SK-N-SH treated with all-trans-retinoic acid at 6 μM for 48 hours (cell line): ENCODE results near the gene PTPRD.

ENCODE experiments used
- ATAC-seq: fragments of 200-7000 bp; cut with Tn5 transposase; 3 replicates; pipeline ENCODE4 v1.9.1; 2020; ENCODE audit warnings: mild to moderate bottlenecking, moderate library complexity
- ARNTL ChIP-seq: fragments of 450-650 bp; formaldehyde crosslinking; IDR thresholded peaks from 2 replicates; pipeline ENCODE4 v1.5.0; 2020; ENCODE audit warnings: low read depth, mild to moderate bottlenecking, moderate library complexity, borderline replicate concordance
- BACH2 ChIP-seq: fragments of 250-450 bp; sonication (Bioruptor Pico); IDR thresholded peaks from 2 replicates; pipeline ENCODE4 v1.9.0; 2021; ENCODE audit warnings: mild to moderate bottlenecking, borderline replicate concordance
- CREB5 ChIP-seq: fragments of 250-450 bp; sonication (Bioruptor Pico); IDR thresholded peaks from 2 replicates; pipeline ENCODE4 v1.5.1; 2020; ENCODE audit warnings: low read depth, mild to moderate bottlenecking, moderate library complexity
- CSDC2 ChIP-seq: fragments of 250-450 bp; sonication (Bioruptor Pico); IDR thresholded peaks from 2 replicates; pipeline ENCODE4 v1.5.0; 2020; ENCODE audit warnings: mild to moderate bottlenecking, moderate library complexity
- ESRRG ChIP-seq: fragments of 250-450 bp; sonication (Bioruptor Pico); IDR thresholded peaks from 2 replicates; pipeline ENCODE4 v1.6.1; 2021; ENCODE audit warnings: mild to moderate bottlenecking
- GLIS3 ChIP-seq: fragments of 250-450 bp; sonication (Bioruptor Pico); IDR thresholded peaks from 2 replicates; pipeline ENCODE4 v1.5.0; 2020; ENCODE audit warnings: mild to moderate bottlenecking, moderate library complexity
- ISL1 ChIP-seq: fragments of 250-450 bp; sonication (Bioruptor Pico); IDR thresholded peaks from 2 replicates; pipeline ENCODE4 v2.1.2; 2022; ENCODE audit warnings: mild to moderate bottlenecking, moderate library complexity
- OSR1 ChIP-seq: fragments of 250-450 bp; sonication (Bioruptor Pico); IDR thresholded peaks from 2 replicates; pipeline ENCODE4 v1.8.0; 2022; ENCODE audit warnings: moderate library complexity, mild to moderate bottlenecking, inconsistent platforms
- PATZ1 ChIP-seq: fragments of 250-450 bp; sonication (Bioruptor Pico); IDR thresholded peaks from 2 replicates; pipeline ENCODE4 v1.8.0; 2020; ENCODE audit warnings: mild to moderate bottlenecking, moderate library complexity, borderline replicate concordance
- PPARA ChIP-seq: fragments of 250-450 bp; sonication (Bioruptor Pico); IDR thresholded peaks from 2 replicates; pipeline ENCODE4 v1.5.0; 2020; ENCODE audit warnings: mild to moderate bottlenecking, borderline replicate concordance
- RARB ChIP-seq: fragments of 250-450 bp; sonication (Bioruptor Pico); IDR thresholded peaks from 2 replicates; pipeline ENCODE4 v1.8.0; 2021; ENCODE audit warnings: mild to moderate bottlenecking, moderate library complexity
- TCF4 ChIP-seq: fragments of 250-450 bp; sonication (Bioruptor Pico); IDR thresholded peaks from 2 replicates; pipeline ENCODE4 v1.8.0; 2021; ENCODE audit warnings: mild to moderate bottlenecking, moderate library complexity, borderline replicate concordance
- TOX ChIP-seq: fragments of 250-450 bp; sonication (Bioruptor Pico); IDR thresholded peaks from 2 replicates; pipeline ENCODE4 v1.8.0; 2021; ENCODE audit warnings: mild to moderate bottlenecking, moderate library complexity, borderline replicate concordance
- TSHZ2 ChIP-seq: fragments of 250-450 bp; sonication (Bioruptor Pico); IDR thresholded peaks from 2 replicates; pipeline ENCODE4 v1.5.0; 2020; ENCODE audit warnings: mild to moderate bottlenecking, moderate library complexity
- ZC3H10 ChIP-seq: fragments of 250-450 bp; sonication (Bioruptor Pico); IDR thresholded peaks from 2 replicates; pipeline ENCODE4 v1.5.1; 2021; ENCODE audit warnings: mild to moderate bottlenecking, moderate library complexity
- ZFP3 ChIP-seq: fragments of 250-450 bp; sonication (Bioruptor Pico); IDR thresholded peaks from 2 replicates; pipeline ENCODE4 v1.5.0; 2020; ENCODE audit warnings: mild to moderate bottlenecking, moderate library complexity
- ZNF70 ChIP-seq: fragments of 450-650 bp; formaldehyde crosslinking; IDR thresholded peaks from 2 replicates; pipeline ENCODE4 v1.5.0; 2020; ENCODE audit warnings: mild to moderate bottlenecking, moderate library complexity
- ZNF8 ChIP-seq: fragments of 450-650 bp; formaldehyde crosslinking; IDR thresholded peaks from 2 replicates; pipeline ENCODE4 v1.5.0; 2020; ENCODE audit warnings: mild to moderate bottlenecking, moderate library complexity
- TF ChIP-seq, protein P1 (sequence below): fragments of 250-450 bp; sonication (Bioruptor Pico); IDR thresholded peaks from 2 replicates; pipeline ENCODE4 v1.8.0; 2021; ENCODE audit warnings: low read depth, mild to moderate bottlenecking, moderate library complexity, borderline replicate concordance
- TF ChIP-seq, protein P2 (sequence below): fragments of 250-450 bp; sonication (Bioruptor Pico); IDR thresholded peaks from 2 replicates; pipeline ENCODE4 v1.5.1; 2021; ENCODE audit warnings: mild to moderate bottlenecking, moderate library complexity

The PTPRD gene

GRCh38 chr9:8456344-8456743, 2156.5 kb downstream of the PTPRD start:
- TF ChIP-seq ZNF70 (no peak), ZFP3 (CRISPR knock-in tag) (no peak), CSDC2 (CRISPR knock-in tag) (no peak), TCF4 (no peak), TSHZ2 (CRISPR knock-in tag) (no peak), ZNF8 (CRISPR knock-in tag) (no peak), RARB (CRISPR knock-in tag) (no peak), ARNTL (CRISPR knock-in tag) (no peak), PPARA (CRISPR knock-in tag) (no peak), BACH2 (no peak), ISL1 (CRISPR knock-in tag) (no peak), ZC3H10 (CRISPR knock-in tag) (no peak), PATZ1 (CRISPR knock-in tag) (no peak), OSR1 (CRISPR knock-in tag) (no peak), ESRRG (CRISPR knock-in tag) (no peak)
- ATAC-seq = no peak

DNA sequence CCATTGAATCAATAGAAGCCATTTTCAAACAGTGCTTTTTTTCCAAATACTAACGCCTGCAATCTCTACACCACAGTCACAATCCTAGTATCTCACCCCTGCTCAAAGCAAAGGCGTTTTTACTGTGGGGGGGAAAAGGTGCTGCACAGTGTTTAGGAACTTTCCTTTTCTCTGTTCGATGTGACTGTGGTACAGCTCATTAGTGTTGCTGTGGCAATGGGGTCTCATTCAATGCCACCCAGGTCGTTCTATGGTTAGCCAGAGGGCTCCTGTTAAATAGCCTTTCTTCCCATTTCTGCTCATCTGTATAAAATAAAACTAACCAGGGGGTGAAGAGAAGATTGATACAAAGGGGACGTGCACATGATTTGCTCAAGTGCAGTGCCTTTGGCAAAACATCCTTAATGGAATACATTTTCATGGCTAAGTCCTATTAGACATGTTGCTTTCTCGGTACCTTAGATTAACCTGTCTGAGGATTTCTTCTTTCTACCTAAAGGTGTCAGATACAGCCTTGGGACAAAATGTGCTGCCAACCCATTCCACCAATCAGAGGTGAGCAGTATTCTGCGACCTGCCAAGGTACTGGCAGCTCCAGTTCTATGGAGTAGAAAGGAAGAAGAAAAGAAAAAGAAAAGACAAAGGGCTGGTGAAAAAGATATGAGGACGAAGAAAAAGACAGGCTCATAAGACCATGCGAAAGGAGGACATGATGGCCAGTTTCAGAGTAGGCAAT, 2161.8 kb downstream of the PTPRD start:
- TF ChIP-seq PATZ1 (CRISPR knock-in tag) = no peak
- TF ChIP-seq, protein P1, sequence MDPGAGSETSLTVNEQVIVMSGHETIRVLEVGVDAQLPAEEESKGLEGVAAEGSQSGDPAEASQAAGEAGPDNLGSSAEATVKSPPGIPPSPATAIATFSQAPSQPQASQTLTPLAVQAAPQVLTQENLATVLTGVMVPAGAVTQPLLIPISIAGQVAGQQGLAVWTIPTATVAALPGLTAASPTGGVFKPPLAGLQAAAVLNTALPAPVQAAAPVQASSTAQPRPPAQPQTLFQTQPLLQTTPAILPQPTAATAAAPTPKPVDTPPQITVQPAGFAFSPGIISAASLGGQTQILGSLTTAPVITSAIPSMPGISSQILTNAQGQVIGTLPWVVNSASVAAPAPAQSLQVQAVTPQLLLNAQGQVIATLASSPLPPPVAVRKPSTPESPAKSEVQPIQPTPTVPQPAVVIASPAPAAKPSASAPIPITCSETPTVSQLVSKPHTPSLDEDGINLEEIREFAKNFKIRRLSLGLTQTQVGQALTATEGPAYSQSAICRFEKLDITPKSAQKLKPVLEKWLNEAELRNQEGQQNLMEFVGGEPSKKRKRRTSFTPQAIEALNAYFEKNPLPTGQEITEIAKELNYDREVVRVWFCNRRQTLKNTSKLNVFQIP (CRISPR knock-in tag) = no peak
- TF ChIP-seq GLIS3 (CRISPR knock-in tag) = no peak
- TF ChIP-seq TOX (CRISPR knock-in tag) = no peak
- TF ChIP-seq CSDC2 (CRISPR knock-in tag) = no peak
- TF ChIP-seq ZC3H10 (CRISPR knock-in tag) = no peak
- no peak for TF ChIP-seq TSHZ2 (CRISPR knock-in tag)
- no peak for TF ChIP-seq ARNTL (CRISPR knock-in tag)
- TF ChIP-seq TCF4 = no peak
- TF ChIP-seq ZNF8 (CRISPR knock-in tag) = no peak
- TF ChIP-seq CREB5 (CRISPR knock-in tag) = no peak
- TF ChIP-seq, protein P2, sequence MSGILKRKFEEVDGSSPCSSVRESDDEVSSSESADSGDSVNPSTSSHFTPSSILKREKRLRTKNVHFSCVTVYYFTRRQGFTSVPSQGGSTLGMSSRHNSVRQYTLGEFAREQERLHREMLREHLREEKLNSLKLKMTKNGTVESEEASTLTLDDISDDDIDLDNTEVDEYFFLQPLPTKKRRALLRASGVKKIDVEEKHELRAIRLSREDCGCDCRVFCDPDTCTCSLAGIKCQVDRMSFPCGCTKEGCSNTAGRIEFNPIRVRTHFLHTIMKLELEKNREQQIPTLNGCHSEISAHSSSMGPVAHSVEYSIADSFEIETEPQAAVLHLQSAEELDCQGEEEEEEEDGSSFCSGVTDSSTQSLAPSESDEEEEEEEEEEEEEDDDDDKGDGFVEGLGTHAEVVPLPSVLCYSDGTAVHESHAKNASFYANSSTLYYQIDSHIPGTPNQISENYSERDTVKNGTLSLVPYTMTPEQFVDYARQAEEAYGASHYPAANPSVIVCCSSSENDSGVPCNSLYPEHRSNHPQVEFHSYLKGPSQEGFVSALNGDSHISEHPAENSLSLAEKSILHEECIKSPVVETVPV (CRISPR knock-in tag) = no peak
- no peak for TF ChIP-seq ZFP3 (CRISPR knock-in tag)
- no peak for TF ChIP-seq BACH2
- no peak for TF ChIP-seq RARB (CRISPR knock-in tag)
- no peak for ATAC-seq
